ENCODE results near the gene MYBBP1A.
"Not testable (repeated sequence)": the region's sequence is repeated elsewhere in the genome, so short reads cannot be mapped to it uniquely, and the experiment has no call there.

Gene MYBBP1A

DNA sequence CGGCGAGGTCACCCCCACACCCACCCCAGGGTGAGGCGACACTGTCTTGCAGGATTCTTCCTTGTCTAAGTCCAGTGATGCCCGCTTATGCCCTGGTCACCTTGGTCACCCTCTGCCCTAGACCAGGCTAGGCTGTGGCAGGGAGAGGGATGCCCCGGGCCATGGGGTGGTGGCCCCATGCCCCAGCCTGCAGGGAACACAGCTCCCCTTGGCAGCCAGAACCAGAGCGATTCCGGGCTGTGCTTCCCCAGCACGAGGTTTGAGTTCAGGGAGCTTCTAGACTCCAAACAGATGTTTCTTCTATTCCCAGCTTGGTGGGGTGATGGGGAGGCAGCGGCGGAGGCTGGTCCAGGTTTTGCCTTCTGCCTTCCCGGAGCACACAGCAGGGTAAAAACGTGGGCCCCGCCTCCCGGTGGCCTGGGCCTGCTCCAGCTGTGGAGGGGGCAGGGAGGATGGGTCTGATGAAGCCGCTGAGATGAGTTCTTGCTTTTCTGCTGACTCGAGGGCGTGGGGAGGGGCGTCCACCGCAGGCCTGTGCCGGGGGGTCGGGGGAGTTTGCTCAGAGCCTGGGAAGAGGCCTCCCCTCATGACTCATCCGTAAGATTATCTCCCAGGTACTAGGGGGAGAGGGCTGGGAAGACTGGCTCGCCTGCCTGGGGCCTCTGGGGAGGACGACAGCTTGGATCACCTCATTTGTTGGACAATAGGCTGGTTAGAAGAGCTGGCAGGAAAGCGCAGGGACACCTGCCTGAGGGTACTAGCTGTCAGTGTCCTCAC is 44.5 kb upstream of the MYBBP1A start:
- Histone ChIP-seq H3K4me3 (ENCODE audit: insufficient read length, low read depth) (no peak overlapping the region), H3K9ac (ENCODE audit: insufficient read length, low read depth) (peak overlapping the region; percentile 54), H3K4me1 (ENCODE audit: insufficient read depth, insufficient read length) (peaks cover 20% of the 10 kb centered on the region), H3K9me3 (ENCODE audit: insufficient read depth, low read length) (no peaks in the 10 kb centered on the region), H3K36me3 (ENCODE audit: insufficient read depth, insufficient read length, low read length) (no peaks in the 10 kb centered on the region), H3K27me3 (ENCODE audit: insufficient read depth, insufficient read length) (no peaks in the 10 kb centered on the region)
- DNase-seq (ENCODE audit: low read depth, low spot score) = peak; percentile 77
- TF ChIP-seq SUZ12 (IDR thresholded peaks at IDR 0.05; ENCODE audit: extremely low read depth, insufficient read depth, insufficient read length) (no peak), YY1 (IDR thresholded peaks at IDR 0.05; ENCODE audit: insufficient read depth, insufficient read length) (no peak), ZNF274 (IDR thresholded peaks at IDR 0.05; ENCODE audit: low read depth, low read length) (no peak)

DNA sequence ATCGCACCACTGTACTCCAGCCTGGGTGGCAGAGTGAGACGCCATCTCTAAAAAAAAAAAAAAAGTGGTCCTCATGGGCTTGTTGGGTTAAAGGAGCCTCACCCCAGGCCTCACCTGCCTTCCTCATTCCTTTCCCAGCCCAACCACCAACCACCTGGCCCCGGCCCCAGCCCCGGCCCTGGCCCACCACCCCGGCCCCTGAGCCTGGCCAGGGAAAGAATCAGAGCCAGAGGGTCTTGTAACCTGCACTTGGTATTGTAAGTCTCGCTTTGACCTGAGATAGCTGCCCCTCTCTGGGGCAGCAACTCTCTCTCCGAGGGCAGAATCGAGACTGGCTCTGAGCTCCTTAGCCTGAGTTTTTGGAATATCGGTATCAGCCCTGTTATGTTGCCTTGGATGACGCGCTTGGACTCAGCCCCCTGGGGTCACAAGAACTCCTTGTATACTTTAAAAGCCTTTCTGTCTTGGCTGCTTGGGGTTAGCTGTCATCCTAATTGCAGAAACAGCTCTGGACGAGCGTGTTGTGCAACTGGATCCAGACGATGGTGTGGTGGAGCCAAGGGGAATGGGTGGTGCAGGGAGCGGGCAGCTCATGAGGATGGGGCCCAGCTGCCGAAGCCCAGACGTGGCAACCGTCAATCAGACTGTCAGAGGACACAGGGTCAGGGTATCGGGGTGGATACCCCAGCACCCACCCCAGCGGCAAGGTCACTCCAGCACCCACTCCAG is 43.8 kb upstream of the MYBBP1A start:
- Histone ChIP-seq H3K36me3 (ENCODE audit: insufficient read depth, insufficient read length, low read length) (no peaks in the 10 kb centered on the region), H3K4me3 (ENCODE audit: insufficient read length, low read depth) (no peak overlapping the region), H3K9me3 (ENCODE audit: insufficient read depth, low read length) (no peaks in the 10 kb centered on the region), H3K27me3 (ENCODE audit: insufficient read depth, insufficient read length) (no peaks in the 10 kb centered on the region), H3K4me1 (ENCODE audit: insufficient read depth, insufficient read length) (peaks cover 18% of the 10 kb centered on the region), H3K9ac (ENCODE audit: insufficient read length, low read depth) (peak overlapping the region; percentile 54)
- no peak for TF ChIP-seq SUZ12 (IDR thresholded peaks at IDR 0.05; ENCODE audit: extremely low read depth, insufficient read depth, insufficient read length)
- no peak for DNase-seq (ENCODE audit: low read depth, low spot score)

DNA sequence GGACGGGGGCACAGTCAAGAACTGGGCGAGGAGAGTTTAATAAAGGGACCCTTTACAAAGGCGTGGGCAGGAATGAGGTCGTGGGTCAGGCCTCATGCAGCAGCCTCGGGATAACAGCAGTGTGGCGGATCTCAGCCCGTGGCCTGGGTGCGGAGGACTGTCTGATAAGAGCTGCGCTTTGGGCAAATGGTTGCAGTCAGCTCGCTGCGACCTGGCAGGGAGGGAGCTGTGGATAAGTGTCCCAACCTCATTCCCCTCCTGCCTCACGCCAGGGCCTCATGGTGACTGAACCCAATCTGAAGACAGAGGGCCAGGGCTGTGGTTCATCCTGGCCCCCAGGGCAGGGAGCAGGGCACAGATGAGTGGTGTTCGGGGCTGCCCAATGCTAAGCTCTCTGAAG is 42.8 kb upstream of the MYBBP1A start:
- H3K27me3 ChIP-seq (ENCODE audit: insufficient read depth, insufficient read length) = no peaks in the 10 kb centered on the region
- DNase-seq (ENCODE audit: low read depth, low spot score) = no peak

DNA sequence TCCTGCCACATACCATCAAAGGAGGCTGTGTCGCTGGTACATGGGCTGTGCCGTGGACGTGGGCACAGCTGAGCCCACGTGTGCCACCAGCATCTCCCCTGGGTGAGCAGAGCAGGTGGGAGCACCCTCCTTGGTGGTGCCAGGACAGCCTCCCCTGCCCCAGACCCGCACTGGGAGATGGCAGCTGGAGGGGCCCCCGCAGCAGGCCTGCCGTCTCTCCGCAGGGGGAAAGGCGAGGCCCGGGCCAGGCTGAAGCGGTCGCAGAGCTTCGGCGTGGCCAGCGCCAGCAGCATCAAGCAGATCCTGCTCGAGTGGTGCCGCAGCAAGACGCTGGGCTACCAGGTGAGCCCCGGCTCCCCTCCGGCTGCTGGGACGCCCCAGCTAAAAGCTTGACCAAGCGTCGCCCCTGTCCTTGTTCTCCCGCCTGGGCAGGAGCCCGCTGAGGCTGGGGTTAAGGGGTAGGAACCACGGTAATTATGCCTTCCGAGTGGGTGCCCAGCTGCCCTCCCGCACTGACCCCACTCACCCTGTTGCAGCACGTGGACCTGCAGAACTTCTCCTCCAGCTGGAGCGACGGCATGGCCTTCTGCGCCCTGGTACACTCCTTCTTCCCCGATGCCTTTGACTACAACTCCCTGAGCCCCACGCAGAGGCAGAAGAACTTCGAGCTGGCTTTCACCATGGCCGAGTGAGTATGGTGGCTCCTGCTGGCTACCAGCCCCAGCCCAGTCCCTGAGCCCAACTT is 41.6 kb upstream of the MYBBP1A start:
- Histone ChIP-seq H3K27me3 (ENCODE audit: insufficient read depth, insufficient read length) (no peaks in the 10 kb centered on the region), H3K9me3 (ENCODE audit: insufficient read depth, low read length) (no peaks in the 10 kb centered on the region), H3K4me3 (ENCODE audit: insufficient read length, low read depth) (no peak overlapping the region), H3K9ac (ENCODE audit: insufficient read length, low read depth) (no peak overlapping the region), H3K4me1 (ENCODE audit: insufficient read depth, insufficient read length) (peaks cover 18% of the 10 kb centered on the region), H3K36me3 (ENCODE audit: insufficient read depth, insufficient read length, low read length) (no peaks in the 10 kb centered on the region)
- TF ChIP-seq SUZ12 (IDR thresholded peaks at IDR 0.05; ENCODE audit: extremely low read depth, insufficient read depth, insufficient read length) (no peak), YY1 (IDR thresholded peaks at IDR 0.05; ENCODE audit: insufficient read depth, insufficient read length) (no peak)
- no peak for DNase-seq (ENCODE audit: low read depth, low spot score)

More for the DNA sequence above, 42.8 kb upstream of the MYBBP1A start:
- no peaks in the 10 kb centered on the region for H3K36me3 ChIP-seq (ENCODE audit: insufficient read depth, insufficient read length, low read length)
- peak overlapping the region; percentile 32 for H3K9ac ChIP-seq (ENCODE audit: insufficient read length, low read depth)
- peaks cover 18% of the 10 kb centered on the region for H3K4me1 ChIP-seq (ENCODE audit: insufficient read depth, insufficient read length)
- no peak overlapping the region for H3K4me3 ChIP-seq (ENCODE audit: insufficient read length, low read depth)
- TF ChIP-seq ZNF274 (IDR thresholded peaks at IDR 0.05; ENCODE audit: low read depth, low read length) (no peak), YY1 (IDR thresholded peaks at IDR 0.05; ENCODE audit: insufficient read depth, insufficient read length) (no peak), SUZ12 (IDR thresholded peaks at IDR 0.05; ENCODE audit: extremely low read depth, insufficient read depth, insufficient read length) (no peak)
- H3K9me3 ChIP-seq (ENCODE audit: insufficient read depth, low read length) = no peaks in the 10 kb centered on the region

DNA sequence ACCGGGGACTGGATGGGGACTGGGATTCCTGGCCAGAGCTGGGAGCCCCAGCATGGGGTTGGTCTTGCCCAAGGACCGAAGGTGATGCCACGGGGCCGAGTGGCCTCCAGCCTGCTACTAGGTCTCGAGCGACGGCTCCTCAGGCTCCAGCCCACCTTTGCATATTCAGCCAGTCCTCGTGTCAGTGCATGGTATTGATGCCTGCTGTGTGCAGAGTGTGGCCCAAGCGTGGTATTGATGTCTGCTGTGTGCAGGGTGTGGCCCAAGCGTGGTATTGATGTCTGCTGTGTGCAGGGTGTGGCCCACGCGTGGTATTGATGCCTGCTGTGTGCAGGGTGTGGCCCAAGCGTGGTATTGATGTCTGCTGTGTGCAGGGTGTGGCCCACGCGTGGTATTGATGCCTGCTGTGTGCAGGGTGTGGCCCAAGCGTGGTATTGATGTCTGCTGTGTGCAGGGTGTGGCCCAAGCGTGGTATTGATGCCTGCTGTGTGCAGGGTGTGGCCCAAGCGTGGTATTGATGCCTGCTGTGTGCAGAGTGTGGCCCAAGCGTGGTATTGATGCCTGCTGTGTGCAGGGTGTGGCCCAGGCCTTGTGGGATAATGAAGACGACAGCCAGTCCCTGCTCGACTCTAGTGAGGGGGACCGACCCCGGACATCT is 40.6 kb upstream of the MYBBP1A start:
- H3K9ac ChIP-seq (ENCODE audit: insufficient read length, low read depth); H3K27me3 ChIP-seq (ENCODE audit: insufficient read depth, insufficient read length); H3K36me3 ChIP-seq (ENCODE audit: insufficient read depth, insufficient read length, low read length); DNase-seq (ENCODE audit: low read depth, low spot score); H3K9me3 ChIP-seq (ENCODE audit: insufficient read depth, low read length); H3K4me3 ChIP-seq (ENCODE audit: insufficient read length, low read depth): not testable (repeated sequence)
- H3K4me1 ChIP-seq (ENCODE audit: insufficient read depth, insufficient read length) = peaks cover 20% of the 10 kb centered on the region

DNA sequence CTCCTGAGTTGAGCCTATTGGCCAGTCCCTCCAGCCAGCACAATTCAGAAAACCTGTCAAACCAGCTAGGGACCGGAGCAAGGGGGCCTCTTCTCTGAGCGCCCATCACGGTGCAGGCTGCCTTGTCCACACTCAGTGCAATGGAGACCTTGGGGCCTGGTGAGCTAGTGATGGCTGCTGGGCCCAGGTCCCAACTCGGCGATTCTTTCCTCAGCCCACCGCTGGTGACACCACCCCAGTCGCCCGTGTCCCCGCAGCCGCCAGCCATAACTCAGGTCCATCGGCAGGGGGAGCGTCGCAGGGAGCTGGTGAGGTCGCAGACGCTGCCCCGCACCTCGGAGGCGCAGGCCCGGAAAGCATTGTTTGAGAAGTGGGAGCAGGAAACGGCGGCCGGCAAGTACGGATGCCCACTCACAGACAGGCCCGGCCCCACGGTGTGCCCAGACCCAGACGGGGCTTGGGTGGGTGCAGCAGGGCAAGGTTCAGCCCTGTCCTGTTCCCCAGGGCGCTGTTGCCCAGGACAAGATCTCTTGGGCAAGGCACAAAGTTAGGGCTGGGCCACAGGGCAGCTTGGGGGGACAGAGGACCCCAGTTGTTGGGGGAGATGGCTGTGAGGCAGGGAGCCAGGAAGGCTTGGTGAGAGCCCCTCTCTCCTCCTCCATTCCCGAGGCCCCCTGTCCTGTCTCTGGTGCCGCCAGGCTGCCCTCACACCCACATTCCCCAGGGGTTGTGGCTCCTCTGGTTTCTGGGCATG is 39.9 kb upstream of the MYBBP1A start:
- Histone ChIP-seq H3K9ac (ENCODE audit: insufficient read length, low read depth) (no peak overlapping the region), H3K36me3 (ENCODE audit: insufficient read depth, insufficient read length, low read length) (no peaks in the 10 kb centered on the region), H3K4me3 (ENCODE audit: insufficient read length, low read depth) (no peak overlapping the region), H3K27me3 (ENCODE audit: insufficient read depth, insufficient read length) (no peaks in the 10 kb centered on the region), H3K9me3 (ENCODE audit: insufficient read depth, low read length) (no peaks in the 10 kb centered on the region), H3K4me1 (ENCODE audit: insufficient read depth, insufficient read length) (peaks cover 20% of the 10 kb centered on the region)
- DNase-seq (ENCODE audit: low read depth, low spot score) = no peak
- no peak for TF ChIP-seq SUZ12 (IDR thresholded peaks at IDR 0.05; ENCODE audit: extremely low read depth, insufficient read depth, insufficient read length)
- no peak for TF ChIP-seq ZNF274 (IDR thresholded peaks at IDR 0.05; ENCODE audit: low read depth, low read length)
- no peak for TF ChIP-seq YY1 (IDR thresholded peaks at IDR 0.05; ENCODE audit: insufficient read depth, insufficient read length)
